ENCODE measurements around the gene CFAP61. TPM values are rescaled to one million over a fixed set of nuclear protein-coding genes. Genes with fewer than 3 reads are reported as not detected.
"Not testable (repeated sequence)": the region's sequence is repeated elsewhere in the genome, so short reads cannot be mapped to it uniquely, and the experiment has no call there.

Gene CFAP61
- total and polyA plus RNA-seq, 2 donors: 0.23 to 0.24 TPM

DNA sequence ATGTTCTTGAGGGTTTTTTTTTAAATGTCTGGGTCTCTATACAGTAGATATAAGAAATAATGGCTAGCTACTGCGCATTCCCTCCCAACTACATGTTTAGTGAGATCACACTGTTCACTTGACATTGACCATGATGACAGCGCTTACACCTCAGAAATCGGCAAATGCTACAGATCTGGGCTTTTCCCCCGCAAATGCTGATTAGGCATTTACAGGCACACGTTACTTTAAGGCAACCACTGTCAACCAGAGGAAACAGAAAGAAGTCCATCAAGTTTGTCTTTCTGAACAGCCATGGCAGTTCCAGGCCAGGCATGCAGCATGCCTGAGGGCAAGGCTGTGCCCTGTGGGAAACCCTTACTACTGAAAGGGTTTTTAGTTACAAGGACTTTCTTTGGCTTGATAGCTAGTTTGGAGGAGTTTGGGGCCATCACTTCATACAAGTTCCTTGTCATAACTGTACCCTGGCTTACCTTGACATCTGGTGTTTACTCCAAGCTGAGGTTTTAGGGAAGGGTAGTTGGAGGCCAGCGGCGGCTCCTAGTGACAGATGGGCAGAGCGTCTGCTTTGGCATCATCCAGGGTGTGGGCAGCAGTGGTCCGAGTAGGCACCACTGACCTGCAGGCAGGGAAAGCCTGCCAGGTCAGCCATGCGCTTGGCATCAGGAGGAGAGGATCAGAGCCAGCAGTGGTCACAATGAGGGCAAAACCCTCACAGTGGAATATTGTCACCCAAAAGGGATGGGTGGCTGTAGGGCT, 43.0 kb downstream of the CFAP61 start:
- Histone ChIP-seq H3K27me3 (ENCODE audit: control insufficient read depth in 2 of 2, insufficient read depth in 1 of 2, low read length in 1 of 2) (no peaks in the 10 kb centered on the region), H3K9me3 (ENCODE audit: control insufficient read depth in 2 of 2, insufficient read depth in 1 of 2, low read length in 1 of 2) (peaks cover 0 to 3% of the 10 kb centered on the region in 2 donors), H3K4me3 (ENCODE audit: low read length in 2 of 2) (no peak overlapping the region), H3K27ac (ENCODE audit: low read depth in 1 of 2, low read length in 1 of 2) (no peak overlapping the region), H3K4me1 (ENCODE audit: control insufficient read depth in 2 of 2, insufficient read depth in 2 of 2, low read length in 2 of 2) (no peaks in the 10 kb centered on the region), H3K36me3 (ENCODE audit: control insufficient read depth in 2 of 2, insufficient read depth in 2 of 2, low read length in 1 of 2) (no peaks in the 10 kb centered on the region)
- DNase-seq (ENCODE audit: low read depth in 6 of 9, low spot score in 9 of 9): no peak
- WGBS: 96% methylated on average over 10 of the region's 10 CpGs

DNA sequence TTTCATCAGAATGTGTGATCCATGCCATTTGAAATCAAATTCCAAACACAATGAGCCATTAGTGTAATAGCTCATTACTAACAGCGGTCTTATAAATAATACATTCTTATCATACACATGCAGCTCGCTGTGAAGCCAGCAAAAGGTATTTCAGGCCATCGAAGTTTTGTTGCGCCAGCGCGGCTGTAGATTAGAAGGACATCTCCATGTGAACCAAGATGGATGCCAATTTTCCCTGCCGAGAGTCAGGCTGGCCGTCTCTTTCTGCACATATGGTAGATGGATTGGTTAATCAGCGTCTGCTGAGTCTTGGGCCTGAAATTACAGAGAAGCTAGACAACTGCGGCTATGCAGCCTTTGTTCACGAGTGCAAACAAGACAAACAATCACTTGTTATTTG, 44.1 kb downstream of the CFAP61 start:
- no peaks in the 10 kb centered on the region for H3K36me3 ChIP-seq (ENCODE audit: control insufficient read depth in 2 of 2, insufficient read depth in 2 of 2, low read length in 1 of 2)
- no peak overlapping the region for H3K27ac ChIP-seq (ENCODE audit: low read depth in 1 of 2, low read length in 1 of 2)
- no peak for DNase-seq (ENCODE audit: low read depth in 6 of 9, low spot score in 9 of 9)
- H3K27me3 ChIP-seq (ENCODE audit: control insufficient read depth in 2 of 2, insufficient read depth in 1 of 2, low read length in 1 of 2): no peaks in the 10 kb centered on the region
- H3K4me1 ChIP-seq (ENCODE audit: control insufficient read depth in 2 of 2, insufficient read depth in 2 of 2, low read length in 2 of 2): no peaks in the 10 kb centered on the region
- H3K9me3 ChIP-seq (ENCODE audit: control insufficient read depth in 2 of 2, insufficient read depth in 1 of 2, low read length in 1 of 2): no peaks in the 10 kb centered on the region
- no peak overlapping the region for H3K4me3 ChIP-seq (ENCODE audit: low read length in 2 of 2)
- 97% methylated on average over 11 of the region's 11 CpGs for WGBS

DNA sequence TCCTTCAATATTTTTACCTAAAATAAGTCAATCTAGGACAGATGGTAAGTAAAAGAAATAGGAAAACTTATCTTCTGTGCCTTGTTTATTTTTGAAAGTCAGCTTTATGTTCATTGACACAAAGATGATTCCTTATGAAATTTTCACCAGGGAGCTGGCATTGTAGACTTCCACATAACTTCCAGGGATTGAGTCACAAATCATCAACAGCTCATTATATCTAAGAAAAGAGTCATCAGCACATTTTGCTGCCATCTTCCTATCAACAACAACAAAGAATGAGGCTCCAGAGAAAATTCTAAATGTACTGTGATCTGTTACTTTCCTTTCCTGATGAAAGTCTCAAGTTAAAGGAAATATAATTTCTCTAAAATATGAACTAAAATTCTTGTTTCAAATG, 48.5 kb downstream of the CFAP61 start:
- no peak overlapping the region for H3K4me3 ChIP-seq (ENCODE audit: low read length in 2 of 2)
- DNase-seq (ENCODE audit: low read depth in 6 of 9, low spot score in 9 of 9): no peak
- no peaks in the 10 kb centered on the region for H3K27me3 ChIP-seq (ENCODE audit: control insufficient read depth in 2 of 2, insufficient read depth in 1 of 2, low read length in 1 of 2)
- H3K27ac ChIP-seq (ENCODE audit: low read depth in 1 of 2, low read length in 1 of 2): no peak overlapping the region
- no peaks in the 10 kb centered on the region for H3K9me3 ChIP-seq (ENCODE audit: control insufficient read depth in 2 of 2, insufficient read depth in 1 of 2, low read length in 1 of 2)
- H3K4me1 ChIP-seq (ENCODE audit: control insufficient read depth in 2 of 2, insufficient read depth in 2 of 2, low read length in 2 of 2): no peaks in the 10 kb centered on the region
- H3K36me3 ChIP-seq (ENCODE audit: control insufficient read depth in 2 of 2, insufficient read depth in 2 of 2, low read length in 1 of 2): no peaks in the 10 kb centered on the region

DNA sequence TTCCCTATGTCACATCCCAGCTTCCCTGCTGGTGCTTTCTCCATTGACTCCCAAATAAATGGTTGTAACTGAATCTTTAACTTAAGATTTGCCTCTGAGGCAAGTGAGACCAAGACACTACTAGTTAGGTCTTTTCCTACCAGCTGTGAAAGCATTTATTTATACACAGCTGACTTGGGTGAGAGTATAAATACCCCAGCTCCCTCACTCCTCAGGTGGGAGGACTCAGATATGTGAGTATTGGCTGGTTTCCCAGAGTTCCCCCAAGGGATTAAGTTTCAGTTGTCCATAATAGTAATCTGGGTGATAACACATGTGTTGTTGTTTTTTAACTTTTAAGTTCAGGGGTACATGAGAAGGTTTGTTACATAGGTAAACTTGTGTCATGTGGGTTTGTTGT, 49.8 kb downstream of the CFAP61 start:
- Histone ChIP-seq H3K4me1 (ENCODE audit: control insufficient read depth in 2 of 2, insufficient read depth in 2 of 2, low read length in 2 of 2) (no peaks in the 10 kb centered on the region), H3K27ac (ENCODE audit: low read depth in 1 of 2, low read length in 1 of 2) (no peak overlapping the region), H3K27me3 (ENCODE audit: control insufficient read depth in 2 of 2, insufficient read depth in 1 of 2, low read length in 1 of 2) (no peaks in the 10 kb centered on the region), H3K36me3 (ENCODE audit: control insufficient read depth in 2 of 2, insufficient read depth in 2 of 2, low read length in 1 of 2) (no peaks in the 10 kb centered on the region), H3K9me3 (ENCODE audit: control insufficient read depth in 2 of 2, insufficient read depth in 1 of 2, low read length in 1 of 2) (no peaks in the 10 kb centered on the region), H3K4me3 (ENCODE audit: low read length in 2 of 2) (no peak overlapping the region)
- DNase-seq (ENCODE audit: low read depth in 6 of 9, low spot score in 9 of 9): no peak

DNA sequence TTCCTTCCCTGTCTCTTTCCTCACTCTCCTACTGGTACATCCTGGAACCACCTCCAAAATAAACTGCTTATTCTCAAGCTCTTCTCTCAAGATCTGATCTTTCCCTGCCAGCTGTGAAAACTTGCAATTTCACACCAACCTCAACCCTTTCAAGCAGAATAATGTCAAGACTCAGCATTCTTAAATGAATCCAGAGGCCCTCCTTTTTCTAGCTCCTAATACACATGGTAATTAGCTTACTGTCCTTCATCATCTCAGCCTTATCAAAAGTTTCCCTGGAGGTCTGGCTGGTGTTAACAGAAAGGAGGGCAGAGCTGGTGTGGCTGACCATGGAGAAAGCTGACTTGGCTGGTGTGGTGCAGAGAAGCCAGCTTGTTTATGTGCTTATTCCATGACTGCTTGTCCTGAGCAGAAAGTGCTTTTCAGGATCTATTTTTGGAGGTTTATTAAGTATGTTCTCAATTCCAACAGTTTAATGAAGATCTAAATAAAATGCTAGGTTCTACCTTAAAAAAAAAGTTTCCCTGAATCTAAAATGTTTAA, 50.5 kb downstream of the CFAP61 start:
- Histone ChIP-seq H3K36me3 (ENCODE audit: control insufficient read depth in 2 of 2, insufficient read depth in 2 of 2, low read length in 1 of 2) (no peaks in the 10 kb centered on the region), H3K27me3 (ENCODE audit: control insufficient read depth in 2 of 2, insufficient read depth in 1 of 2, low read length in 1 of 2) (no peaks in the 10 kb centered on the region), H3K9me3 (ENCODE audit: control insufficient read depth in 2 of 2, insufficient read depth in 1 of 2, low read length in 1 of 2) (no peaks in the 10 kb centered on the region), H3K27ac (ENCODE audit: low read depth in 1 of 2, low read length in 1 of 2) (no peak overlapping the region), H3K4me3 (ENCODE audit: low read length in 2 of 2) (no peak overlapping the region), H3K4me1 (ENCODE audit: control insufficient read depth in 2 of 2, insufficient read depth in 2 of 2, low read length in 2 of 2) (no peaks in the 10 kb centered on the region)
- no peak for DNase-seq (ENCODE audit: low read depth in 6 of 9, low spot score in 9 of 9)

DNA sequence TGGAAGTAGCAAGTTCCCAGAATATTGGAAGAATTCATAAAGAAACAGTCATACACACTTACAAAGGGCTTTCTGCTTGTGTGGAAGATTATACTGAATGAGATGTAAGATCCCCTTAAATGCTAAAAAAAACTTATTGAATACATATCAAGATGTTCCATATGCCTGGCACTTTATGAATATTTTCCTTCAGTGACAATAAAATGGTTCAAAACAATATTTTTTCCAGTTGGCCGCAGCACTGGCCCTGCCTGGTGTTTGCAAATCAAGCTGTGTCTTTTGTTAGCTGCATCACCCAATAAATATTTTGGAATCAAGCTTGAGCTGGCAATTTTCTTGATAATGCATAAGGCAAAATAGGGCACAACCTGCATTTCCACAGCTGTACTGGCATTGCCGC, 51.2 kb downstream of the CFAP61 start:
- Histone ChIP-seq H3K4me3 (ENCODE audit: low read length in 2 of 2) (no peak overlapping the region), H3K27me3 (ENCODE audit: control insufficient read depth in 2 of 2, insufficient read depth in 1 of 2, low read length in 1 of 2) (no peaks in the 10 kb centered on the region), H3K36me3 (ENCODE audit: control insufficient read depth in 2 of 2, insufficient read depth in 2 of 2, low read length in 1 of 2) (no peaks in the 10 kb centered on the region), H3K9me3 (ENCODE audit: control insufficient read depth in 2 of 2, insufficient read depth in 1 of 2, low read length in 1 of 2) (no peaks in the 10 kb centered on the region), H3K27ac (ENCODE audit: low read depth in 1 of 2, low read length in 1 of 2) (no peak overlapping the region), H3K4me1 (ENCODE audit: control insufficient read depth in 2 of 2, insufficient read depth in 2 of 2, low read length in 2 of 2) (no peaks in the 10 kb centered on the region)
- 98% methylated on average over 2 of the region's 2 CpGs for WGBS
- DNase-seq (ENCODE audit: low read depth in 6 of 9, low spot score in 9 of 9): no peak

DNA sequence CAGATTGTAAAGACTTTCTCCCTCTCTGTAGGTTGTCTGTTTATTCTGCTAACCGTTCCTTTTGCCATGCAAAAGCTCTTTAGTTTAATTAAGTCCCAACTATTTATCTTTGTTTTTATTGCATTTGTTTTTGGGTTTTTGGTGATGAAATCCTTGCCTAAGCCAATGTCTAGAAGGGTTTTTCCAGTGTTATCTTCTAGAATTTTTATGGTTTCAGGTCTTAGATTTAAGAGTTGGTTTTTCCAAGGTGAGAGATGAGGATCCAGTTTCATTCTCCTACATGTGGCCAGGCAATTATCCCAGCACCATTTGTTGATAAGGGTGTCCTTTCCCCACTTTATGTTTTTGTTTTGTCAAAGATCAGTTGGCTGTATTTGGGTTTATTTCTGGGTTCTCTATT, 70.9 kb downstream of the CFAP61 start:
- WGBS: 90% methylated on average over 1 of the region's 1 CpG
- H3K27ac ChIP-seq (ENCODE audit: low read depth in 1 of 2, low read length in 1 of 2); H3K4me1 ChIP-seq (ENCODE audit: control insufficient read depth in 2 of 2, insufficient read depth in 2 of 2, low read length in 2 of 2); H3K36me3 ChIP-seq (ENCODE audit: control insufficient read depth in 2 of 2, insufficient read depth in 2 of 2, low read length in 1 of 2); DNase-seq (ENCODE audit: low read depth in 6 of 9, low spot score in 9 of 9); H3K4me3 ChIP-seq (ENCODE audit: low read length in 2 of 2); H3K9me3 ChIP-seq (ENCODE audit: control insufficient read depth in 2 of 2, insufficient read depth in 1 of 2, low read length in 1 of 2); H3K27me3 ChIP-seq (ENCODE audit: control insufficient read depth in 2 of 2, insufficient read depth in 1 of 2, low read length in 1 of 2): not testable (repeated sequence)

DNA sequence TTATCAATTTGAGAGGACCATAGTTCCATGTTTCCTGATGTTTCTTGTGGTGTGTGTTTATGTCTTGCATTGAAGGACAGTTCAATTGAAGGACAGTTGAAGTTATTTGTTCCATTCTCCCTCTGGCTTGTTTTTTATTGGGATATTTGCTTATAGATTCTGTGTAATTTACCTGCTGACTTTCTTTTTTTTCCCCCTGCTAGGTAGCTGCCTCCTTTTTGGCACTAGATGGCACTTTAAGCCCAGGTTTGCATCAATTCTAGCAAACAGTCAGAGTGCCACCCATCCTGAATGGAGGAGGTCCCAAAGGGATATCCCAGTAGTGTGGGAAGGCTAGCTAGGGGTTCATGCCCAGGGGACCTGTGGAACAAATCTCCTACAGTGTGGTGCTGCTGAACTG, 78.1 kb downstream of the CFAP61 start:
- peaks cover 0 to 4% of the 10 kb centered on the region in 2 donors for H3K9me3 ChIP-seq (ENCODE audit: control insufficient read depth in 2 of 2, insufficient read depth in 1 of 2, low read length in 1 of 2)
- H3K4me1 ChIP-seq (ENCODE audit: control insufficient read depth in 2 of 2, insufficient read depth in 2 of 2, low read length in 2 of 2): no peaks in the 10 kb centered on the region
- H3K27me3 ChIP-seq (ENCODE audit: control insufficient read depth in 2 of 2, insufficient read depth in 1 of 2, low read length in 1 of 2): no peaks in the 10 kb centered on the region
- no peaks in the 10 kb centered on the region for H3K36me3 ChIP-seq (ENCODE audit: control insufficient read depth in 2 of 2, insufficient read depth in 2 of 2, low read length in 1 of 2)
- H3K27ac ChIP-seq (ENCODE audit: low read depth in 1 of 2, low read length in 1 of 2): no peak overlapping the region
- H3K4me3 ChIP-seq (ENCODE audit: low read length in 2 of 2): no peak overlapping the region
- no peak for DNase-seq (ENCODE audit: low read depth in 6 of 9, low spot score in 9 of 9)

DNA sequence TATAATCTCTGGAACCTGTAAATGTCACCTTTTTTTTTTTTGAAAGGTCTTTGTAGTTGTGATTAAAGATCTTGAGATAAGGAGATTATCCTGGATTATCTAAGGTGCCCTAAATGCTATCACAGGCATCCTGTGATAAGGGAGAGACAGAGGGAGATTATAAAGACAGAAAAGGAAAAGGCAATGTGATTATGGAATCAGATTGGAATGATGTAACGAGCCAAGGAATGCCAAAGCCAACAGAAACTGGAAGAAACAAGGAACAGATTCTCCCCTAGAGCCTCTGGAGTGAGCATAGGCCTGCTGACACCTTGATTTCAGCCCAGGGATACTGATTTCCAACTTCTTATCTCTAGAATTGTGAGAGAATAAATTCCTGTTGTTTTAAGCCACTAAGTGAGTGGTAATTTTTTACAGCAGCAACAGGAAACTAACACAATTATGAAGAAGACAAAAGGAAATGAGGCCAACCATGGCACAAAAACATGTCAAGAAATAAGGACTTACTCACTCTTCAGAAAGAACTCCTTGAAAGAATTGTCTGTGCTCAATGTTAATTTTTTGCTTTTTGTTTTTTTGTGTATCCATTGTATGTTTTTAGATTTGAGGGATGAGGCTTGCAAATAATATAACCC, 82.7 kb downstream of the CFAP61 start:
- 69% methylated on average over 1 of the region's 1 CpG for WGBS
- Histone ChIP-seq H3K27ac (ENCODE audit: low read depth in 1 of 2, low read length in 1 of 2) (no peak overlapping the region), H3K9me3 (ENCODE audit: control insufficient read depth in 2 of 2, insufficient read depth in 1 of 2, low read length in 1 of 2) (no peaks in the 10 kb centered on the region), H3K4me1 (ENCODE audit: control insufficient read depth in 2 of 2, insufficient read depth in 2 of 2, low read length in 2 of 2) (no peaks in the 10 kb centered on the region), H3K27me3 (ENCODE audit: control insufficient read depth in 2 of 2, insufficient read depth in 1 of 2, low read length in 1 of 2) (no peaks in the 10 kb centered on the region), H3K4me3 (ENCODE audit: low read length in 2 of 2) (no peak overlapping the region), H3K36me3 (ENCODE audit: control insufficient read depth in 2 of 2, insufficient read depth in 2 of 2, low read length in 1 of 2) (no peaks in the 10 kb centered on the region)
- DNase-seq (ENCODE audit: low read depth in 6 of 9, low spot score in 9 of 9): no peak
